PC-3 (cell line): ENCODE data around the gene C16orf95. TPM values are rescaled to one million over a fixed set of nuclear protein-coding genes. Genes with fewer than 3 reads are reported as not detected.

Experiments used
- ATAC-seq: fragments of 200-7000 bp; cut with Tn5 transposase; 2 replicates; pipeline ENCODE4 v1.9.1; 2020; ENCODE audit warnings: mild to moderate bottlenecking, moderate library complexity
- BruUV-seq: library from RNA; stranded (reverse); fragments of 400-500 nt; replicated peaks from 2 replicates; lab custom pipeline; 2021; lab: Mats Ljungman, UMichigan
- CTCF ChIA-PET: fragments of 300-600 bp; sonication (Branson Sonifier 250); formaldehyde crosslinking; loops from one replicate; lab custom pipeline; 2022; ENCODE audit warnings: antibody characterized with exemption; lab: Charles Lee
- POLR2A ChIA-PET: fragments of 300-600 bp; sonication (Branson Sonifier 250); formaldehyde crosslinking; loops from one replicate; lab custom pipeline; 2022; ENCODE audit warnings: antibody characterized with exemption; ENCODE audit not compliant: unreplicated experiment; lab: Charles Lee
- DNase-seq: peaks from one replicate; pipeline ENCODE4 v3.0.0-alpha.2; 2015
- H2AFZ ChIP-seq: fragments of 300-600 bp; sonication (generic); 2 replicates; pipeline ENCODE4 v1.6.0; 2016; ENCODE audit warnings: antibody characterized with exemption, low read length
- H3F3A ChIP-seq: fragments of 300-600 bp; sonication (generic); one replicate; pipeline ENCODE4 v1.6.0; 2017; ENCODE audit warnings: antibody characterized with exemption, low read length, control low read depth, mild to moderate bottlenecking; ENCODE audit not compliant: unreplicated experiment
- H3K27ac ChIP-seq: fragments of 300-600 bp; sonication (generic); 2 replicates; pipeline ENCODE4 v1.5.1; 2016; ENCODE audit warnings: mild to moderate bottlenecking, low read length
- H3K27me3 ChIP-seq: fragments of 300-600 bp; sonication (generic); 2 replicates; pipeline ENCODE4 v1.6.1; 2016; ENCODE audit warnings: low read length, mixed read lengths
- H3K36me3 ChIP-seq: fragments of 300-600 bp; sonication (generic); 2 replicates; pipeline ENCODE4 v1.6.1; 2016; ENCODE audit warnings: low read depth, mixed run types, low read length, mixed read lengths
- H3K4me1 ChIP-seq: fragments of 300-600 bp; sonication (generic); 2 replicates; pipeline ENCODE4 v1.5.1; 2016; ENCODE audit warnings: low read length; ENCODE audit not compliant: insufficient read depth
- H3K4me2 ChIP-seq: fragments of 300-600 bp; sonication (generic); 2 replicates; pipeline ENCODE4 v1.6.0; 2016; ENCODE audit warnings: low read length
- H3K4me3 ChIP-seq: fragments of 300-600 bp; sonication (generic); 2 replicates; pipeline ENCODE4 v1.5.1; 2016; ENCODE audit warnings: mild to moderate bottlenecking, low read length, mixed read lengths
- H3K79me2 ChIP-seq: fragments of 300-600 bp; sonication (generic); 2 replicates; pipeline ENCODE4 v1.6.1; 2017; ENCODE audit warnings: low read length, mixed read lengths
- H3K9ac ChIP-seq: fragments of 300-600 bp; sonication (generic); 2 replicates; pipeline ENCODE4 v1.6.0; 2016; ENCODE audit warnings: mild to moderate bottlenecking, low read length
- H3K9me2 ChIP-seq: fragments of 300-600 bp; sonication (generic); replicated peaks from 2 replicates; pipeline ENCODE4 v1.6.1; 2016; ENCODE audit warnings: mixed run types, low read length, mixed read lengths
- H3K9me3 ChIP-seq: fragments of 300-600 bp; sonication (generic); 2 replicates; pipeline ENCODE4 v1.6.1; 2016; ENCODE audit warnings: low read length, mixed read lengths
- H4K20me1 ChIP-seq: fragments of 300-600 bp; sonication (generic); 2 replicates; pipeline ENCODE4 v1.6.1; 2016; ENCODE audit warnings: low read length, mixed read lengths
- EZH2 ChIP-seq: fragments of 300-600 bp; sonication (generic); IDR thresholded peaks from one replicate; pipeline ENCODE4 v1.6.1; 2017; ENCODE audit warnings: antibody characterized with exemption, mild to moderate bottlenecking, low read length; ENCODE audit not compliant: unreplicated experiment
- EZH2phosphoT487 ChIP-seq: fragments of 300-600 bp; sonication (generic); IDR thresholded peaks from 2 replicates; pipeline ENCODE4 v1.6.1; 2018; ENCODE audit warnings: mild to moderate bottlenecking, antibody characterized with exemption, low read length, borderline replicate concordance
- intact Hi-C: fragments of 100-400 bp; cut with micrococcal nuclease; formaldehyde crosslinking; loops from 2 replicates; pipeline ENCODE4 v1.9.0; 2023
- total RNA-seq: library from RNA; depleted of rRNA; stranded (reverse); fragments of >200 nt; gene quantifications from 2 replicates; pipeline ENCODE4 v1.2.3, GENCODE V29; 2014
- TF ChIP-seq, protein P1 (sequence below): fragments of 300-600 bp; sonication (generic); conservative IDR thresholded peaks from 2 replicates; pipeline ENCODE4 v1.5.1; 2017; ENCODE audit warnings: antibody characterized with exemption, low read depth, mild to moderate bottlenecking, low read length

The C16orf95 gene
- total RNA-seq, 1 experiment from 2014 or later: 2.4 TPM

DNA sequence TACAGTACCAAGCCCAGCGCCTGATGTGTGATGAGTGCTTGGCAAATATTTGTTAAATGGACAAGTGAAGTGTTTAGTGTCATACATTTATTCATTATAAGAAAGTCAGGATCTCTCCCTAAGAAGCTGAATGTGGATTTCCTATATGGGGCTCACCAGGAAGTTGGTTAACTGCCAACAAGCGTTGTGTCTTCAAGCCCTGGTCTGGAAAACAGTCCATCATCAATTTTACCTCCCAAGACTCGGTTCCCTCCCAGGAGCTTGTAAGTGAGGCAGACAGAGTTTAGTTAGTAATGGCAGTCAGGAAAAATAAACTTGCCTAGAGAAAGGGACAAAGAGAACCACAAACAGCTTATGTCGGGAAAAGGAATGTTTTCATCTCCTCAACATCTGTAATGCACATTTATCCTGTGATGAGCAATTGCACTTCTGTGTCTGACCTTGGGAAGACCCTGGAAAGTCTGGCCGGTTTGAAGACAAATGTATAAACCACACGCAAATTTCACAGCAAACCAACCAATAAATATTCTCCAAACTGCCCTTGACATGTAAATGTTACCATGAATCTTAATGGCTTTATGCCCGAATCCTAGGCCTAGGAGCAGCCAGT lies 28.3 kb downstream of the C16orf95 start:
- no peaks in the 10 kb centered on the region for H3K9me3 ChIP-seq
- H3K4me3 ChIP-seq: no peak overlapping the region
- no peak overlapping the region for H3K4me2 ChIP-seq
- ChIA-PET CTCF (no interaction called here), POLR2A (no interaction called here)
- H3K27me3 ChIP-seq: no peaks in the 10 kb centered on the region
- no peak overlapping the region for H3K27ac ChIP-seq
- H2AFZ ChIP-seq: no peak overlapping the region
- TF ChIP-seq EZH2phosphoT487 (no peak), EZH2 (no peak)
- TF ChIP-seq, protein P1, sequence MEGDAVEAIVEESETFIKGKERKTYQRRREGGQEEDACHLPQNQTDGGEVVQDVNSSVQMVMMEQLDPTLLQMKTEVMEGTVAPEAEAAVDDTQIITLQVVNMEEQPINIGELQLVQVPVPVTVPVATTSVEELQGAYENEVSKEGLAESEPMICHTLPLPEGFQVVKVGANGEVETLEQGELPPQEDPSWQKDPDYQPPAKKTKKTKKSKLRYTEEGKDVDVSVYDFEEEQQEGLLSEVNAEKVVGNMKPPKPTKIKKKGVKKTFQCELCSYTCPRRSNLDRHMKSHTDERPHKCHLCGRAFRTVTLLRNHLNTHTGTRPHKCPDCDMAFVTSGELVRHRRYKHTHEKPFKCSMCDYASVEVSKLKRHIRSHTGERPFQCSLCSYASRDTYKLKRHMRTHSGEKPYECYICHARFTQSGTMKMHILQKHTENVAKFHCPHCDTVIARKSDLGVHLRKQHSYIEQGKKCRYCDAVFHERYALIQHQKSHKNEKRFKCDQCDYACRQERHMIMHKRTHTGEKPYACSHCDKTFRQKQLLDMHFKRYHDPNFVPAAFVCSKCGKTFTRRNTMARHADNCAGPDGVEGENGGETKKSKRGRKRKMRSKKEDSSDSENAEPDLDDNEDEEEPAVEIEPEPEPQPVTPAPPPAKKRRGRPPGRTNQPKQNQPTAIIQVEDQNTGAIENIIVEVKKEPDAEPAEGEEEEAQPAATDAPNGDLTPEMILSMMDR: no peak
- H3K79me2 ChIP-seq: no peaks in the 10 kb centered on the region
- H3K4me1 ChIP-seq: no peaks in the 10 kb centered on the region
- no peaks in the 10 kb centered on the region for H3F3A ChIP-seq
- no peaks in the 10 kb centered on the region for H4K20me1 ChIP-seq
- no peaks in the 10 kb centered on the region for H3K36me3 ChIP-seq
- intact Hi-C loops: no loop called here
- no peak for DNase-seq
- no peaks in the 10 kb centered on the region for H3K9me2 ChIP-seq
- no peak for ATAC-seq
- BruUV-seq: no TSS peak
- H3K9ac ChIP-seq: no peak overlapping the region

DNA sequence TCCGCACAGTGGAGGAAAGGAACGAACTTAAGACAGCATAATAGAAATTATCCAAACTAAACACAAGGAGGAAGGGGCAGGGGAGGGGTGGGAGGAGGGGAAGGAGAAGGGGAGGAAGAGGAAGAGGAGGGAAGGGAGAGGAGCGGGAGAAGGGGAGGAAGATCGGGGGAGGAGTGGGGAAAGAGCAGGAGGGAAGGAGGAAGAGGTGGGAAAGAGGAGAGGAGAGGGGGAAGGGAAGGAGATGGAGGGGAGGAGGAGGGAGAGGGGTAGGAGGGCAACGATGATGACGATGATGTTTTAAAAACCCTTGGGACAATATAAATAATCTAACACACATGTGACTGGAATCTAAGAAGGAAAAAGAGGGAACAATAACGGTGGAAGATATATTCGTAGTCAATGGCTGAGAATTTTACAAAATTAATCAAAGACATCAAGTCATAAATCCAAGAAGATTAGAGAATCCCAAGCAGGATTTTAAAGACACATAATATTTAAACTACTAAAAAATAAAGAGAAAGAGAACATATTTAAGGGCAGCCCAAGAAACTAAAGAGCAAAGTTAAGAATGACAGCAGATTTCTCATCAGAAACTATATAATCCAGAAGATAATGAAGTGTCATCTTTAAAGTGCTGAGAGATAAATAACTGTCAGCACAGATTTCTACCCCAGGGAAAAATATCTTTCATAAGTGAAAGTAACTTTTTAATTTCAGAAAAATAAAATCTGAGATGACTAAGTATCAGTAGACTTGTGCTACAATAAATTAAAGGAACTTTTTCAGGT lies 30.2 kb downstream of the C16orf95 start:
- ATAC-seq: no peak
- Histone ChIP-seq H3K27me3 (no peaks in the 10 kb centered on the region), H3K4me1 (no peaks in the 10 kb centered on the region), H3K79me2 (no peaks in the 10 kb centered on the region), H3F3A (no peaks in the 10 kb centered on the region), H3K4me2 (no peak overlapping the region), H3K27ac (no peak overlapping the region), H4K20me1 (no peaks in the 10 kb centered on the region), H2AFZ (no peak overlapping the region), H3K9me2 (no peaks in the 10 kb centered on the region), H3K36me3 (no peaks in the 10 kb centered on the region), H3K9me3 (no peaks in the 10 kb centered on the region), H3K9ac (no peak overlapping the region), H3K4me3 (no peak overlapping the region)
- no peak for DNase-seq
- intact Hi-C loops: no loop called here
- ChIA-PET CTCF (no interaction called here), POLR2A (no interaction called here)
- no peak for TF ChIP-seq EZH2phosphoT487
- TF ChIP-seq EZH2: no peak
- TF ChIP-seq, protein P1: no peak
- no TSS peak for BruUV-seq

DNA sequence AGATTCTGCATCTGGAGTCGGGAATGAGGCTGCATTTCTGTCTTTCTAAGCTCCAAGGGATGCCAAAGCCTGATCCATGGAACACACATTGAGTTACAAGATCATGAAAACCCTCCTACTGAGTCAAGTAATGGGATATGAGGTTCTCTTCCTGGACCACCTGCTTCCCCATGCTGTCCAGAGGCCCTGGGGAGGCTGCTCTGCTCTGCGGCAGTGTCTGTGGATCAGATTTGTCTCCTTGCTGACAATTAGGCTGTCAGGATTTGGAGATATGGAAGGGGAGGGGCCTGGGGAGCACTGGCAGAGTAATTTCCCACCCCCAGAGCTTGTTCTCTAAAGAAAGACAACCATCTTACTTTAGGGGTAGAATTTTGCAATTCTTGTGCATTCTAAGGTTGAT lies 33.0 kb downstream of the C16orf95 start:
- Histone ChIP-seq H3K4me3 (no peak overlapping the region), H2AFZ (no peak overlapping the region), H3K36me3 (no peaks in the 10 kb centered on the region), H3K79me2 (no peaks in the 10 kb centered on the region), H3K9me3 (no peaks in the 10 kb centered on the region), H3K27ac (no peak overlapping the region), H4K20me1 (no peaks in the 10 kb centered on the region), H3K27me3 (no peaks in the 10 kb centered on the region), H3K9ac (no peak overlapping the region), H3K9me2 (no peaks in the 10 kb centered on the region), H3F3A (no peaks in the 10 kb centered on the region), H3K4me1 (no peaks in the 10 kb centered on the region), H3K4me2 (no peak overlapping the region)
- ATAC-seq (no peak), DNase-seq (no peak)
- no TSS peak for BruUV-seq
- ChIA-PET CTCF (no interaction called here), POLR2A (no interaction called here)
- TF ChIP-seq EZH2 (no peak), EZH2phosphoT487 (no peak)
- TF ChIP-seq, protein P1: no peak
- intact Hi-C loops: no loop called here
